ENCODE data around the gene CLEC9A.

DNA sequence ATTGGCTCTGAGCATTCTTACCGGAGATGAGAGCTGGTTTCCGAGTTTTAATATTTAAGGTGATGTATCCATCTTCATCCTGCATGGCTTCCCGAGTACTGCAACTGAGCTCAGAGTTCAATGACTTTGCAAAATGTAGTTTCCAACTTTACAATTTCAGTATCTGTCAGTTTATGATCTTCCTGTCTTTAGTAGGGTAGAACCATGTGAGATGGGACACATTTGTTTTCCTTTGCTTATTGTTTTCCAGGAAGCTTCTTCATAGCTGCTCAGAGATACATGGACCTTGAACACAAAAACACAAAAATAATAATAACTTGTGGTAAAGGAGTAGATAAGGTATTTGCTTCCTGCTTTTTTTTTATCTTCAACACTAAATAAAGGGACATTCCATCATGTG is 31.5 kb upstream of the CLEC9A start, which contains the start of gene CLEC1B:
- TF ChIP-seq, protein P1, sequence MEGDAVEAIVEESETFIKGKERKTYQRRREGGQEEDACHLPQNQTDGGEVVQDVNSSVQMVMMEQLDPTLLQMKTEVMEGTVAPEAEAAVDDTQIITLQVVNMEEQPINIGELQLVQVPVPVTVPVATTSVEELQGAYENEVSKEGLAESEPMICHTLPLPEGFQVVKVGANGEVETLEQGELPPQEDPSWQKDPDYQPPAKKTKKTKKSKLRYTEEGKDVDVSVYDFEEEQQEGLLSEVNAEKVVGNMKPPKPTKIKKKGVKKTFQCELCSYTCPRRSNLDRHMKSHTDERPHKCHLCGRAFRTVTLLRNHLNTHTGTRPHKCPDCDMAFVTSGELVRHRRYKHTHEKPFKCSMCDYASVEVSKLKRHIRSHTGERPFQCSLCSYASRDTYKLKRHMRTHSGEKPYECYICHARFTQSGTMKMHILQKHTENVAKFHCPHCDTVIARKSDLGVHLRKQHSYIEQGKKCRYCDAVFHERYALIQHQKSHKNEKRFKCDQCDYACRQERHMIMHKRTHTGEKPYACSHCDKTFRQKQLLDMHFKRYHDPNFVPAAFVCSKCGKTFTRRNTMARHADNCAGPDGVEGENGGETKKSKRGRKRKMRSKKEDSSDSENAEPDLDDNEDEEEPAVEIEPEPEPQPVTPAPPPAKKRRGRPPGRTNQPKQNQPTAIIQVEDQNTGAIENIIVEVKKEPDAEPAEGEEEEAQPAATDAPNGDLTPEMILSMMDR (IDR thresholded peaks at IDR 0.05 in 4 of 5, conservative IDR thresholded peaks at IDR 0.05 in 1 of 5) = no peak
- TF ChIP-seq POLR2A (IDR thresholded peaks at IDR 0.05) = no peak

Data from gastrocnemius medialis (tissue), 4 donors.